COLO668 (cell line): ENCODE results near the gene PTPRM.

Experiments
- DNase-seq: peaks from one replicate; lab custom pipeline; 2025; ENCODE audit not compliant: unreplicated experiment; lab: John Stamatoyannopoulos, UW

The PTPRM gene

GRCh38 chr18:7789856-7790552, 222.9 kb downstream of the PTPRM start:
- no peak for DNase-seq

- DNase-seq = no peak
These were observed 226.0 kb downstream of the PTPRM start for GRCh38 chr18:7793100-7793499.

- DNase-seq = no peak
These were observed 236.9 kb downstream of the PTPRM start for GRCh38 chr18:7803956-7804469.

- no peak for DNase-seq
These were observed 238.0 kb downstream of the PTPRM start for GRCh38 chr18:7805096-7805495.

- no peak for DNase-seq
These were observed 238.8 kb downstream of the PTPRM start for GRCh38 chr18:7805880-7806279.

GRCh38 chr18:7807936-7808453, 240.9 kb downstream of the PTPRM start:
- no peak for DNase-seq

- DNase-seq = no peak
These were observed 241.9 kb downstream of the PTPRM start for GRCh38 chr18:7808992-7809391.

- DNase-seq = no peak
These were observed 242.3 kb downstream of the PTPRM start for GRCh38 chr18:7809455-7809854.

- no peak for DNase-seq
These were observed 242.9 kb downstream of the PTPRM start for GRCh38 chr18:7809978-7810377.

- DNase-seq = no peak
These were observed 245.4 kb downstream of the PTPRM start for GRCh38 chr18:7812431-7813063.

GRCh38 chr18:7813131-7813530, 246.0 kb downstream of the PTPRM start:
- no peak for DNase-seq

- no peak for DNase-seq
These were observed 247.7 kb downstream of the PTPRM start for GRCh38 chr18:7814754-7815315.

- DNase-seq = no peak
These were observed 248.7 kb downstream of the PTPRM start for GRCh38 chr18:7815787-7816186.

- no peak for DNase-seq
These were observed 250.6 kb downstream of the PTPRM start for GRCh38 chr18:7817575-7818230.

GRCh38 chr18:7821784-7822183, 254.7 kb downstream of the PTPRM start:
- no peak for DNase-seq

- no peak for DNase-seq
These were observed 255.6 kb downstream of the PTPRM start for GRCh38 chr18:7822435-7823331.

GRCh38 chr18:7824970-7825369, 257.9 kb downstream of the PTPRM start:
- DNase-seq = no peak

- peak; percentile 70 for DNase-seq
These were observed 263.4 kb downstream of the PTPRM start for GRCh38 chr18:7830468-7830867.

- no peak for DNase-seq
These were observed 272.4 kb downstream of the PTPRM start for GRCh38 chr18:7839548-7839947.

- no peak for DNase-seq
These were observed 273.3 kb downstream of the PTPRM start for GRCh38 chr18:7840411-7840810.

GRCh38 chr18:7844017-7844416, 276.9 kb downstream of the PTPRM start:
- DNase-seq = no peak
